Panc1 (cell line): ENCODE data around the gene SPZ1. TPM values are rescaled to one million over a fixed set of nuclear protein-coding genes. Genes with fewer than 3 reads are reported as not detected.

Source experiments
- ATAC-seq: fragments of 200-7000 bp; cut with Tn5 transposase; 2 replicates; pipeline ENCODE4 v1.9.1; 2020; ENCODE audit warnings: mild to moderate bottlenecking, moderate library complexity
- BruUV-seq: library from RNA; stranded (reverse); fragments of 400-500 nt; replicated peaks from 2 replicates; lab custom pipeline; 2021; lab: Mats Ljungman, UMichigan
- CTCF ChIA-PET: fragments of 300-600 bp; sonication (Branson Sonifier 250); formaldehyde crosslinking; loops from one replicate; lab custom pipeline; 2022; ENCODE audit warnings: antibody characterized with exemption; lab: Charles Lee
- POLR2A ChIA-PET: fragments of 300-600 bp; sonication (Branson Sonifier 250); formaldehyde crosslinking; loops from one replicate; lab custom pipeline; 2022; ENCODE audit warnings: antibody characterized with exemption; lab: Charles Lee
- DNase-seq: peaks from one replicate; pipeline ENCODE4 v3.0.0-alpha.2; 2010; ENCODE audit warnings: low read depth, low spot score
- H3K27ac ChIP-seq: 2 replicates; pipeline ENCODE4 v1.5.1; 2011; ENCODE audit warnings: mild to moderate bottlenecking, low read length, inconsistent platforms
- H3K27me3 ChIP-seq: fragments of 200-500 bp; sonication (Bioruptor generic); 2 replicates; pipeline ENCODE4 v1.6.0; 2014; ENCODE audit warnings: low read length, inconsistent platforms; ENCODE audit not compliant: control insufficient read depth, insufficient read depth
- H3K36me3 ChIP-seq: fragments of 200-500 bp; sonication (Bioruptor generic); 2 replicates; pipeline ENCODE4 v1.5.1; 2014; ENCODE audit warnings: inconsistent platforms, mild to moderate bottlenecking, low read length, moderate library complexity; ENCODE audit not compliant: control insufficient read depth, insufficient read depth
- H3K4me1 ChIP-seq: 2 replicates; pipeline ENCODE4 v1.5.1; 2011; ENCODE audit warnings: inconsistent platforms, mild to moderate bottlenecking, low read length, moderate library complexity; ENCODE audit not compliant: control insufficient read depth, insufficient read depth
- H3K4me3 ChIP-seq, 2 experiments: 2 replicates each; pipeline ENCODE4 v1.5.1; 2011 to 2012; ENCODE audit warnings: low read depth in 2 of 2, low read length in 2 of 2, mild to moderate bottlenecking in 2 of 2, inconsistent platforms in 1 of 2, moderate library complexity in 1 of 2
- H3K9me3 ChIP-seq: fragments of 200-500 bp; sonication (Bioruptor generic); 2 replicates; pipeline ENCODE4 v1.5.1; 2014; ENCODE audit warnings: low read depth, mild to moderate bottlenecking, inconsistent platforms, low read length, moderate library complexity; ENCODE audit not compliant: control insufficient read depth, insufficient read depth
- POLR2AphosphoS5 ChIP-seq: IDR thresholded peaks from 2 replicates; pipeline ENCODE4 v1.6.1; 2012; ENCODE audit warnings: mild to moderate bottlenecking, low read depth, low read length, moderate library complexity
- SIN3A ChIP-seq: IDR thresholded peaks from 2 replicates; pipeline ENCODE4 v1.6.1; 2012; ENCODE audit warnings: low read depth, mild to moderate bottlenecking, low read length, moderate library complexity, borderline replicate concordance; ENCODE audit not compliant: insufficient read depth
- TCF7L2 ChIP-seq: IDR thresholded peaks from 2 replicates; pipeline ENCODE4 v1.6.1; 2011; ENCODE audit warnings: mild to moderate bottlenecking, low read depth, low read length, inconsistent platforms
- in situ Hi-C: cut with HindIII; loops from 2 replicates; pipeline ENCODE4 v1.10.0; 2016; ENCODE audit warnings: low sequenced_read_pairs, low pct_unique_long_range_greater_than_20kb
- intact Hi-C: fragments of 100-400 bp; cut with micrococcal nuclease; formaldehyde crosslinking; loops from one replicate; pipeline ENCODE4 v1.10.0; 2022; ENCODE audit not compliant: unreplicated experiment
- total RNA-seq: library from RNA; stranded (reverse); gene quantifications from one replicate; pipeline ENCODE4 v1.2.1, GENCODE V29; 2021; ENCODE audit not compliant: unreplicated experiment
- TF ChIP-seq, protein P1 (sequence below): fragments of 450-650 bp; IDR thresholded peaks from 2 replicates; pipeline ENCODE4 v1.5.1; 2017; ENCODE audit warnings: mild to moderate bottlenecking
- TF ChIP-seq, protein P2 (sequence below), 2 experiments: IDR thresholded peaks; 2 replicates each; pipeline ENCODE4 v1.6.1; 2011 to 2012; ENCODE audit warnings: low read depth in 2 of 2, control low read depth in 1 of 2, low read length in 1 of 2, mild to moderate bottlenecking in 1 of 2, moderate library complexity in 1 of 2; ENCODE audit not compliant: insufficient read depth in 1 of 2

The SPZ1 gene
- total RNA-seq, 1 experiment from 2014 or later: not detected

- Histone ChIP-seq H3K4me1 (no peaks in the 10 kb centered on the region), H3K9me3 (no peaks in the 10 kb centered on the region), H3K4me3 (no peak overlapping the region), H3K27ac (no peak overlapping the region), H3K27me3 (no peaks in the 10 kb centered on the region), H3K36me3 (no peaks in the 10 kb centered on the region)
- TF ChIP-seq, protein P1, sequence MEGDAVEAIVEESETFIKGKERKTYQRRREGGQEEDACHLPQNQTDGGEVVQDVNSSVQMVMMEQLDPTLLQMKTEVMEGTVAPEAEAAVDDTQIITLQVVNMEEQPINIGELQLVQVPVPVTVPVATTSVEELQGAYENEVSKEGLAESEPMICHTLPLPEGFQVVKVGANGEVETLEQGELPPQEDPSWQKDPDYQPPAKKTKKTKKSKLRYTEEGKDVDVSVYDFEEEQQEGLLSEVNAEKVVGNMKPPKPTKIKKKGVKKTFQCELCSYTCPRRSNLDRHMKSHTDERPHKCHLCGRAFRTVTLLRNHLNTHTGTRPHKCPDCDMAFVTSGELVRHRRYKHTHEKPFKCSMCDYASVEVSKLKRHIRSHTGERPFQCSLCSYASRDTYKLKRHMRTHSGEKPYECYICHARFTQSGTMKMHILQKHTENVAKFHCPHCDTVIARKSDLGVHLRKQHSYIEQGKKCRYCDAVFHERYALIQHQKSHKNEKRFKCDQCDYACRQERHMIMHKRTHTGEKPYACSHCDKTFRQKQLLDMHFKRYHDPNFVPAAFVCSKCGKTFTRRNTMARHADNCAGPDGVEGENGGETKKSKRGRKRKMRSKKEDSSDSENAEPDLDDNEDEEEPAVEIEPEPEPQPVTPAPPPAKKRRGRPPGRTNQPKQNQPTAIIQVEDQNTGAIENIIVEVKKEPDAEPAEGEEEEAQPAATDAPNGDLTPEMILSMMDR: no peak
- no peak for TF ChIP-seq TCF7L2
- no peak for TF ChIP-seq SIN3A
- no peak for TF ChIP-seq POLR2AphosphoS5
- TF ChIP-seq, protein P2, sequence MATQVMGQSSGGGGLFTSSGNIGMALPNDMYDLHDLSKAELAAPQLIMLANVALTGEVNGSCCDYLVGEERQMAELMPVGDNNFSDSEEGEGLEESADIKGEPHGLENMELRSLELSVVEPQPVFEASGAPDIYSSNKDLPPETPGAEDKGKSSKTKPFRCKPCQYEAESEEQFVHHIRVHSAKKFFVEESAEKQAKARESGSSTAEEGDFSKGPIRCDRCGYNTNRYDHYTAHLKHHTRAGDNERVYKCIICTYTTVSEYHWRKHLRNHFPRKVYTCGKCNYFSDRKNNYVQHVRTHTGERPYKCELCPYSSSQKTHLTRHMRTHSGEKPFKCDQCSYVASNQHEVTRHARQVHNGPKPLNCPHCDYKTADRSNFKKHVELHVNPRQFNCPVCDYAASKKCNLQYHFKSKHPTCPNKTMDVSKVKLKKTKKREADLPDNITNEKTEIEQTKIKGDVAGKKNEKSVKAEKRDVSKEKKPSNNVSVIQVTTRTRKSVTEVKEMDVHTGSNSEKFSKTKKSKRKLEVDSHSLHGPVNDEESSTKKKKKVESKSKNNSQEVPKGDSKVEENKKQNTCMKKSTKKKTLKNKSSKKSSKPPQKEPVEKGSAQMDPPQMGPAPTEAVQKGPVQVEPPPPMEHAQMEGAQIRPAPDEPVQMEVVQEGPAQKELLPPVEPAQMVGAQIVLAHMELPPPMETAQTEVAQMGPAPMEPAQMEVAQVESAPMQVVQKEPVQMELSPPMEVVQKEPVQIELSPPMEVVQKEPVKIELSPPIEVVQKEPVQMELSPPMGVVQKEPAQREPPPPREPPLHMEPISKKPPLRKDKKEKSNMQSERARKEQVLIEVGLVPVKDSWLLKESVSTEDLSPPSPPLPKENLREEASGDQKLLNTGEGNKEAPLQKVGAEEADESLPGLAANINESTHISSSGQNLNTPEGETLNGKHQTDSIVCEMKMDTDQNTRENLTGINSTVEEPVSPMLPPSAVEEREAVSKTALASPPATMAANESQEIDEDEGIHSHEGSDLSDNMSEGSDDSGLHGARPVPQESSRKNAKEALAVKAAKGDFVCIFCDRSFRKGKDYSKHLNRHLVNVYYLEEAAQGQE (IDR thresholded peaks at IDR 0.05; ENCODE audit: insufficient read depth in 1 of 2, low read depth in 2 of 2, low read length in 1 of 2): no peak
- ChIA-PET CTCF (no interaction called here), POLR2A (interaction anchor here (0.6 kb wide), 1 partner anchor 123 kb away, joined by 5 read pairs; no protein-coding TSS in a partner anchor)
- intact Hi-C loops: no loop called here
- ATAC-seq (no peak), DNase-seq (no peak)
- in situ Hi-C loops: no loop called here
- no TSS peak for BruUV-seq
These were observed 23.7 kb upstream of the SPZ1 start for GRCh38 chr5:80296121-80296520.

GRCh38 chr5:80299601-80300000, 20.2 kb upstream of the SPZ1 start:
- Histone ChIP-seq H3K4me1 (no peaks in the 10 kb centered on the region), H3K27ac (no peak overlapping the region), H3K27me3 (no peaks in the 10 kb centered on the region), H3K4me3 (no peak overlapping the region), H3K36me3 (no peaks in the 10 kb centered on the region), H3K9me3 (no peaks in the 10 kb centered on the region)
- ChIA-PET CTCF (no interaction called here), POLR2A (no interaction called here)
- TF ChIP-seq POLR2AphosphoS5 (no peak), TCF7L2 (no peak), SIN3A (no peak)
- TF ChIP-seq, protein P2 (IDR thresholded peaks at IDR 0.05; ENCODE audit: insufficient read depth in 1 of 2, low read depth in 2 of 2, low read length in 1 of 2): no peak
- TF ChIP-seq, protein P1: no peak
- intact Hi-C loops (no loop called here), in situ Hi-C loops (no loop called here)
- BruUV-seq: no TSS peak
- DNase-seq (no peak), ATAC-seq (no peak)
